Trophoblast cell (in vitro differentiated cells and primary cell): ENCODE data around the gene AK5.

Source experiments
- DNase-seq, 2 donors: peaks; one replicate each; pipeline ENCODE4 v3.0.0-alpha.2; 2016
- H2AFZ ChIP-seq: 2 replicates; pipeline ENCODE4 v1.6.1; 2013; ENCODE audit warnings: low read length, moderate library complexity, mild to moderate bottlenecking; ENCODE audit not compliant: insufficient read depth, poor library complexity
- H2AK5ac ChIP-seq: 2 replicates; pipeline ENCODE4 v1.6.1; 2013; ENCODE audit warnings: mild to moderate bottlenecking, low read length
- H2BK120ac ChIP-seq: 2 replicates; pipeline ENCODE4 v1.6.1; 2013; ENCODE audit warnings: low read length, mild to moderate bottlenecking, moderate library complexity; ENCODE audit not compliant: insufficient read depth, poor library complexity
- H2BK12ac ChIP-seq: 2 replicates; pipeline ENCODE4 v1.6.1; 2013; ENCODE audit warnings: mild to moderate bottlenecking, low read length, moderate library complexity
- H2BK5ac ChIP-seq: 2 replicates; pipeline ENCODE4 v1.6.1; 2013; ENCODE audit warnings: low read length, low read depth, moderate library complexity, mild to moderate bottlenecking; ENCODE audit not compliant: poor library complexity
- H3K14ac ChIP-seq: 2 replicates; pipeline ENCODE4 v1.6.1; 2013; ENCODE audit warnings: mild to moderate bottlenecking, low read length
- H3K18ac ChIP-seq: 2 replicates; pipeline ENCODE4 v1.6.1; 2013; ENCODE audit warnings: mild to moderate bottlenecking, low read length
- H3K23ac ChIP-seq: 2 replicates; pipeline ENCODE4 v1.6.1; 2013; ENCODE audit warnings: low read length
- H3K27ac ChIP-seq: 2 replicates; pipeline ENCODE4 v1.5.1; 2013; ENCODE audit warnings: low read depth, mild to moderate bottlenecking, inconsistent platforms, low read length, moderate library complexity
- H3K27me3 ChIP-seq: 2 replicates; pipeline ENCODE4 v1.6.1; 2013; ENCODE audit warnings: inconsistent platforms, mild to moderate bottlenecking, low read length, moderate library complexity; ENCODE audit not compliant: insufficient read depth
- H3K36me3 ChIP-seq, 2 experiments: 1 replicate in 1 of 2; 2 replicates in 1 of 2; pipeline ENCODE4 v1.6.1; 2013; ENCODE audit warnings: low read length in 2 of 2, mild to moderate bottlenecking in 2 of 2, moderate library complexity in 1 of 2; ENCODE audit not compliant: insufficient read depth in 2 of 2, control insufficient read depth in 1 of 2
- H3K4ac ChIP-seq: 2 replicates; pipeline ENCODE4 v1.6.1; 2013; ENCODE audit warnings: low read depth, mild to moderate bottlenecking, low read length, moderate library complexity
- H3K4me1 ChIP-seq, 2 experiments: 1 replicate in 1 of 2; 2 replicates in 1 of 2; pipeline ENCODE4 v1.6.1; 2013; ENCODE audit warnings: low read length in 2 of 2, mild to moderate bottlenecking in 2 of 2, moderate library complexity in 1 of 2; ENCODE audit not compliant: insufficient read depth in 2 of 2, control insufficient read depth in 1 of 2
- H3K4me2 ChIP-seq: 2 replicates; pipeline ENCODE4 v1.6.1; 2013; ENCODE audit warnings: inconsistent platforms, mild to moderate bottlenecking, low read length, moderate library complexity
- H3K4me3 ChIP-seq: 2 replicates; pipeline ENCODE4 v1.5.1; 2013; ENCODE audit warnings: mild to moderate bottlenecking, low read depth, low read length, inconsistent platforms
- H3K79me1 ChIP-seq: one replicate; pipeline ENCODE4 v1.6.1; 2013; ENCODE audit warnings: low read length
- H3K79me2 ChIP-seq: 2 replicates; pipeline ENCODE4 v1.6.1; 2013; ENCODE audit warnings: low read length, mild to moderate bottlenecking; ENCODE audit not compliant: control insufficient read depth, insufficient read depth, poor library complexity
- H3K9ac ChIP-seq: 2 replicates; pipeline ENCODE4 v1.6.1; 2013; ENCODE audit warnings: mild to moderate bottlenecking, low read length
- H3K9me3 ChIP-seq: 2 replicates; pipeline ENCODE4 v1.6.1; 2013; ENCODE audit warnings: low read depth, mild to moderate bottlenecking, control low read depth, inconsistent platforms, low read length; ENCODE audit not compliant: insufficient read depth
- H4K12ac ChIP-seq: 2 replicates; pipeline ENCODE4 v1.6.1; 2013; ENCODE audit warnings: low read depth, mild to moderate bottlenecking, low read length, moderate library complexity
- H4K8ac ChIP-seq: 2 replicates; pipeline ENCODE4 v1.6.1; 2013; ENCODE audit warnings: low read depth, mild to moderate bottlenecking, low read length, moderate library complexity
- H4K91ac ChIP-seq: one replicate; pipeline ENCODE4 v1.6.1; 2013; ENCODE audit warnings: low read depth, mild to moderate bottlenecking, low read length, moderate library complexity
- WGBS: extraction: QIAGEN DNeasy Blood & Tissue Kit; methylation state at CpG from one replicate; pipeline ENCODE4 v1.1.7; 2013; ENCODE audit warnings: missing lambda C conversion rate; ENCODE audit not compliant: insufficient read length, insufficient coverage; ENCODE audit errors: extremely low coverage; 5-methylcytosine and 5-hydroxymethylcytosine counted together

AK5 gene

GRCh38 chr1:77590651-77591050, 308.8 kb downstream of the AK5 start:
- Histone ChIP-seq H2AFZ (no peak overlapping the region), H3K14ac (no peak overlapping the region), H3K4me3 (no peak overlapping the region), H3K36me3 (peaks cover 2 to 3% of the 10 kb centered on the region in 2 experiments), H4K8ac (no peak overlapping the region), H3K23ac (no peak overlapping the region), H4K91ac (no peak overlapping the region), H3K79me2 (no peaks in the 10 kb centered on the region), H3K27me3 (no peaks in the 10 kb centered on the region), H3K4me1 (no peaks in the 10 kb centered on the region), H3K18ac (no peak overlapping the region), H3K9me3 (no peaks in the 10 kb centered on the region), H3K4ac (no peak overlapping the region), H3K9ac (no peak overlapping the region), H3K27ac (no peak overlapping the region), H2BK120ac (no peak overlapping the region), H2AK5ac (no peak overlapping the region), H2BK12ac (no peak overlapping the region), H4K12ac (no peak overlapping the region), H3K4me2 (no peak overlapping the region), H3K79me1 (no peaks in the 10 kb centered on the region), H2BK5ac (no peak overlapping the region)
- WGBS: no CpG with 5 or more reads among the region's 1 CpG
- no peak for DNase-seq

GRCh38 chr1:77592906-77593305, 311.1 kb downstream of the AK5 start:
- H3K36me3 ChIP-seq: peaks cover 2 to 3% of the 10 kb centered on the region in 2 experiments
- H2BK12ac ChIP-seq: no peak overlapping the region
- H3K4me2 ChIP-seq: no peak overlapping the region
- no peaks in the 10 kb centered on the region for H3K27me3 ChIP-seq
- H3K18ac ChIP-seq: no peak overlapping the region
- no CpG with 5 or more reads among the region's 2 CpGs for WGBS
- H2BK120ac ChIP-seq: no peak overlapping the region
- H4K91ac ChIP-seq: no peak overlapping the region
- H3K27ac ChIP-seq: no peak overlapping the region
- no peaks in the 10 kb centered on the region for H3K79me1 ChIP-seq
- no peak overlapping the region for H2BK5ac ChIP-seq
- no peak overlapping the region for H3K4ac ChIP-seq
- no peak overlapping the region for H2AFZ ChIP-seq
- H3K79me2 ChIP-seq: no peaks in the 10 kb centered on the region
- H4K8ac ChIP-seq: no peak overlapping the region
- H3K9me3 ChIP-seq: no peaks in the 10 kb centered on the region
- no peak for DNase-seq
- no peak overlapping the region for H4K12ac ChIP-seq
- no peak overlapping the region for H3K9ac ChIP-seq
- H3K14ac ChIP-seq: no peak overlapping the region
- no peak overlapping the region for H2AK5ac ChIP-seq
- H3K4me1 ChIP-seq: no peaks in the 10 kb centered on the region
- H3K4me3 ChIP-seq: no peak overlapping the region
- H3K23ac ChIP-seq: no peak overlapping the region

- Histone ChIP-seq H3K27ac (no peak overlapping the region), H3K4me2 (no peak overlapping the region), H3K79me1 (no peaks in the 10 kb centered on the region), H2AFZ (no peak overlapping the region), H3K23ac (no peak overlapping the region), H4K12ac (no peak overlapping the region), H3K79me2 (no peaks in the 10 kb centered on the region), H2BK120ac (no peak overlapping the region), H4K91ac (no peak overlapping the region), H3K4me1 (no peaks in the 10 kb centered on the region), H2BK5ac (no peak overlapping the region), H3K4ac (no peak overlapping the region), H4K8ac (no peak overlapping the region), H3K9ac (no peak overlapping the region), H3K18ac (no peak overlapping the region), H3K14ac (no peak overlapping the region), H2AK5ac (no peak overlapping the region), H3K36me3 (no peaks in the 10 kb centered on the region), H3K27me3 (no peaks in the 10 kb centered on the region), H3K4me3 (no peak overlapping the region), H2BK12ac (no peak overlapping the region), H3K9me3 (no peaks in the 10 kb centered on the region)
- WGBS: no CpG with 5 or more reads among the region's 1 CpG
- DNase-seq: no peak
Measured at GRCh38 chr1:77594366-77595112, 312.7 kb downstream of the AK5 start.

GRCh38 chr1:77597310-77597709, 315.5 kb downstream of the AK5 start:
- Histone ChIP-seq H3K4me2 (no peak overlapping the region), H3K4me1 (no peaks in the 10 kb centered on the region), H4K12ac (no peak overlapping the region), H3K9ac (no peak overlapping the region), H2BK120ac (no peak overlapping the region), H3K36me3 (no peaks in the 10 kb centered on the region), H3K18ac (no peak overlapping the region), H3K4ac (no peak overlapping the region), H2AK5ac (no peak overlapping the region), H3K79me1 (no peaks in the 10 kb centered on the region), H4K91ac (no peak overlapping the region), H2AFZ (no peak overlapping the region), H3K14ac (no peak overlapping the region), H3K4me3 (no peak overlapping the region), H3K79me2 (no peaks in the 10 kb centered on the region), H2BK12ac (no peak overlapping the region), H2BK5ac (no peak overlapping the region), H4K8ac (no peak overlapping the region), H3K9me3 (no peaks in the 10 kb centered on the region), H3K23ac (no peak overlapping the region), H3K27me3 (no peaks in the 10 kb centered on the region), H3K27ac (no peak overlapping the region)
- DNase-seq: no peak
- WGBS: no CpG with 5 or more reads among the region's 1 CpG
